Jurkat, Clone E6-1 (cell line): ENCODE measurements around the gene KCNJ18.
"Not testable (repeated sequence)": the region's sequence is repeated elsewhere in the genome, so short reads cannot be mapped to it uniquely, and the experiment has no call there.

ENCODE experiments used
- DNase-seq: peaks from one replicate; pipeline ENCODE4 v3.0.0-alpha.2; 2011; ENCODE audit warnings: low read depth, low spot score
- H3K4me3 ChIP-seq: 2 replicates; pipeline ENCODE4 v1.5.1; 2011; ENCODE audit warnings: mild to moderate bottlenecking, low read length, control low read depth, moderate library complexity

KCNJ18 gene

DNA sequence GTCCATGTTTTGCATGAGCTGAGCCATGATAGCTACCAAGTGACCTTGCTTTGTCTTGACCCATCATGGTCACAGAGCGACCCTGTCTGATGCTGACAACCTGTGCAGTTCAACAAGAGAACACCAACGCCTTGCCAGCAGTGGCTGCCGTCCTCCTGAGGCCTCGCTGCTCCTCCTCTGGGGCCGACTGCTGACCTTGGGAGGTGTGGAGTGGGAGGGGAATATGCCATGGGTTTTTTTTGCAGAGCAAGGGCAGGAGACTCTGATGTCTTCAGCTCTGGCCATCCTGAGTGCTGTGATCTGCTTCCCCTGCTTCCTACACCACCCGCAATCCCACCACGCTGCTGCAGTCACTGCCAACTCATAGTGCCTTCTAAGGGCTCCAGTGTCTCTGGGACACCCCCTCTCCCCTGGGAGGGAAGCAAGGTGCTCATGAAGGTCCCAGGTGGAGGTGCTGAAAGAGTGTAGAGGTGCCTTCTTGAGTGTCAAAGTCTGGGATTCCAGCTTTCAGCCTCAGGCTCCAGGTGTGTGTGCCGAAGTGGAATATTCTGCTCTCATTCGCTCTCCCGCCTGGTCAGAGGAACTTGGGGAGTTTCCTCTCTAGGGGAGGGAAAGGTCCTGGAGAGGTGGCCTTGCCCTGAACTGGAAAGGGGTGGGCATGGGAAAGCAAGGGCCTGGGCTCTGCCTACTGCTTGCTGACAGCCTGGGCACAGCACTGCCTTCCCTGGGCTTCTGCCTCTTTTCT lies 22.5 kb upstream of the KCNJ18 start:
- DNase-seq, H3K4me3 ChIP-seq: not testable (repeated sequence)

DNA sequence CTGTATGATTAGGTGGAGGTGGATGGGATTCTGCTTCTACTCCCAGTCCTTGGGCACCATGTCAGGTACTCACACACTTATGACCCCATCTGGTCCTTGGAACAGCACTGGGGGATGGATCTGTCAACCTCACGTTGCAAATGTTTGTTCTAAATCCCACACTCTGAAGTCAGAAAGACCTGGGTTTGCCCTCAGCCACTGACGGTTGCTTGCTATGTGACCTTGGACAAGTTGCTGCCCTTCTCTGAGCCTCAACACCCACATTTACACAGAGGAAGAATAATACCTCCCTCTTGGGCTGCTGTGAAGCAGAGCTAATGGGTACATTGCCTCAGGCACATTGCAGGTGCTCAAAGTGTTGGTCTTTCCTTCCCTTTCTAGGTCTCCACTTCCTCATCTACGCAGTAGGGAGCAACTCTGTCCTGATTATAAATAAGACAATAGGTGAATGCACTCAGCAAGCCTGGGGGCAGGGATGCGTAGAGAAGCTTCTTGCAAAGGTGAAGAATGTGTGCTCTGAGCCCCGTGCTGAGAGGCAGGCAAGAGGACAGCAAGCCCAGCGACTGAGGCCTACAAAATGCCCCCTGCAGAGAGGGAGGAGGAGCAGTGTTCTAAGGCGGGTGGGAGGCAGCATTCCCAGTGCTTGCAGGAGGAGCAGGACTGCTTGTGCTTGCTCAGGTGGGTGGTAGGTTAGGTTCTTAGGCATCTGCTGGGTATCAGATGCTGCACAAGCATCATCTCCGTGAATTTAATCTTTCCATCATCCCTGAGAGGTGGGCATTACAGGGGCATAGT lies 21.8 kb upstream of the KCNJ18 start:
- not testable (repeated sequence) for H3K4me3 ChIP-seq, DNase-seq

DNA sequence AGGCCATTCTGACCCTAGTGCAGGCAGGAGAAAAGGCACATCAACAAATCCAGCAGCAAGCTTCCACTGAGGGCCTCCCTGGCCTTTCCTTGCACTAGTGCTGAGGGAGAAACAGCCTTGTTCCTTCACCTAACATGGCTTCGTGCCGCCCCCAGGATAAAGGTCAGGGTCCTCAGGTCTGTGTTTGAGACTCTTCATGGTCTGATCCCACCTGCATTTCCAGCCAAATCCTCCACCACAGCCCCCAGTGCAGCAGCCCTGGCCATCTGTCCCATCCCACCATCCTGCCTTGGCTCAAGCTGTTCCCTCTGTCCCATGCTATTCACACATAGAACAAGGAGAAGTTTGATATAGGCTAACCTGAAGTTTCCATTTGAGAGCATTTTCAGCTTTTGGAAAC lies 20.9 kb upstream of the KCNJ18 start:
- H3K4me3 ChIP-seq, DNase-seq: not testable (repeated sequence)

DNA sequence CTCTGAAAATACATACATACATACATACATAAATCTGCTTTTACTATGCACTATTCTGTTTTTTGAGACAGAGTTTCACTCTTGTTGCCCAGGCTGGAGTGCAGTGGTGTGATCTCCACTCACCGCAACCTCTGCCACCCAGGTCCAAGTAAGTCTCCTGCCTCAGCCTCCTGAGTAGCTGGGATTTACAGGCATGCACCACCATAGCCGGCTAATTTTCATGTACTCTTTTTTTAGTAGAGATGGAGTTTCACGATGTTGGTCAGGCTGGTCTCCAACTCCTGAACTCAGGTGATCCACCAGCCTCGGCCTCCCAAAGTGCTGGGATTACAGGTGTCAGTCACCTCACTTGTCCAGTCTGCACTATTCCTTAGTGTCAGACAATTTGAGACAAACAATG lies 20.5 kb upstream of the KCNJ18 start:
- DNase-seq, H3K4me3 ChIP-seq: not testable (repeated sequence)

DNA sequence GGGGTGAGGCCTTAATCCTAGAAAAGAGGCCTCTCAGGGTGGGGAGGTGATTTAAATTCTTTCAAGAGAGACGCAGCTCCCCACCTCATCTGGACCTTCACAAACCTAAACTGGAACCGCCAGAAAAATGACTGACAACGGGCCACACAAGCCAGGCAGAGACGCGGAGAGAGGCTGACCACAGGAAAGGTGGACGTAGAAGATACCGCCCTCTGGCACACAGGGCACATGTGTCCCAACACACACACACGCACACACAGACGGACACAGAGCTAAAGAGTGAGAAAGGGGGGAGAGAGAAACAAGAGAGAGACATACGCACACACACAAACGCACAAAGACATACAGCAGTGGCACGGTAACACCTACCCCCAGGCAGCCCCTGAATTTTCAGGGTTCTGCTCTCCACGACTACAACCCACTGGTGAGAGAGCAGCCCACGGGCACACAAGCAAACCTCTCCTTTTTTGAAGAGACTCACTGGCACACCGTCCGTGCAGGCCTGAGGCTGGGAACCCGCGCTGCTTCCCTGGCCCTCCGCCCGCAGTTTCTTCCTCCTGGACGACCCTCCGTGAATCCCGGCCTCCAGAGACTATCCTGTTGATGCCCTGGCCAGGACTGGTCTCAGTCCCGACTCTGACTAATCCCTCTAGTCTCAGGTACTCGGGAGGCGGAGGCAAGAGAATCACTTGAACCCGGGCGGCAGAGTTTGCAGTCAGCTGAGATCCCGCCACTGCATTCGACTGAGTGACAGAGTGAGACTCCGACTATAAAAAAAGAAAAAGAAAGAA lies 18.7 kb upstream of the KCNJ18 start:
- not testable (repeated sequence) for H3K4me3 ChIP-seq, DNase-seq

DNA sequence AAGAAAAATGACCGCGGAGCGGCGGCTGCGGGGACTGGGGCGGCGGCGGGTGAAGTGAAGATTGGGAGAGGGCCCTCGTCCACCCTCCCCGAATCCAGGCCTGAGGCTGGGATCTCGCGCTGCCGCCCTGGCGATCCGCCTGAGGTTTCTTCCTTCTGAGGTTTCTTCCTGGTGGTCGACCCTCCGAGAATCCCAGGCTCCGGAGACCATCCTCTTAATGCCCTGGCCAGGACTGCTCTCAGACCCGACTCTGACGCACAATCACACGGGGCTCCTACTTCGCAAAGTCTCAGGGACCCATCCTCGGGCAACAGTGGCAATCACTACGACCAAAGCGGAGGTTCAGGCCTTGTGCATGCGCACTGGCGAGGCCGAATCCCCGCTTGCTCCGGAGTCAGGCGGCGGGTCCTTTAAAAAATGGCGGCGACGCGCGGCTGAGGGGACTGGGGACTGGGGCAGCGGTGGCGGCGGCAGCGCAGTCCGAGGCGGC lies 18.0 kb upstream of the KCNJ18 start:
- DNase-seq = no peak
- H3K4me3 ChIP-seq = no peak overlapping the region

DNA sequence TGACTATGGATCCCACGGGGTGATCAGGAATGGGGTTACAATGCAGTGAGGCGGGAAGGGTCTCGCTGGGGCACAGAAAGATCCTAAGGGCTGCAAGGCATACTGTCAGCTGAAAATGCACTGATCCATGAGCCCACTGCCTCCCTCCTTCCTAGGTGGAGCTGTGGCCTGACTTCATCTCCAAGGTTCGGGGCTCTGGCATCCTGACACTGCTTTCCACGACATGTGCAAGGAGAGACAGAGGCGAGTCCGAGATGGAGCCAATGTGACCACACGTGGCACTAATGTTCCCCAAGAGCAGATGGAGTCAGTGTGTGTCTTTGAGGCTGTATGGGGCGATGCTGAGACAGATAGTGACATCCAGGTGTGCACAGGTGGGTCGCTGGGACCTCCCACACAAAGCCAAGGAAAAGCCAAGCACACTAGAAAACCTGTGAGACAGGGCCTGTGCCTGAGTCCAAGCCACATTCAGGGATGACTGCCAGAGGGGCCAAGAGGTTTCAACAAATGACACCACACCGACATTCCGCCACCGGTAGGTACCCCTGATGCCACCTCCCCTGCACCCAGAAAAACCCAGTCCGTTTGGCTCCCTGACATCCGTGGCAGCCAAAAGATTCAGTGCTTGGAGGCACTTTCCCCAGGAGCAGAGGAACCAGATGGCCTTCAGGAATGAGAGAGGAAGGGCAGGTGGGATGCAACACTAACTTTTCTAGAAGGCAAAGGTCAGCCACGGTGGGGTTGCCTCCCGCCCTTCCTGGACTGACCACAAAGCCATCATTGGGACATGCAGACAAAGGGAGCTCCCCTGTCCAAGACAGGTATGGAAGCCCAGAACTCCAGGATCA lies 17.2 kb upstream of the KCNJ18 start:
- H3K4me3 ChIP-seq, DNase-seq: not testable (repeated sequence)

DNA sequence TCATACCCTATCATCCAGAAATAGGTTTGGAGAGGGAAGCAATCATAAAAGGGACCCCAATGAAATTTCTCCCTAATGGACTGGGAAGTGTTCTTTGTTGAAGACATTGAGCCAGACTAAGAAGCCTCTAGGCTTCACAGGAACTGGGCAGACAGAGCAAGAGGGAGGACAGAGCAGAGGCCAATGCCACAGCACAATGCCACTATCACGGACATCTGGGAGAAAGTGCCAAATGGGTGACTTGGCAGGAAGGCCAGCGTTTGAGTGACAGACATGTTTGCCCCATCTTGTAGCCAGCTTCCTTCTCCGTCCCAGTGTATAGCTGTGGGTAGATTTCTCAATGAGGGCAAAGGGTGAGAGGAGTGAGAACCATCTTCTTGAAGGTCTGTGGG lies 16.6 kb upstream of the KCNJ18 start:
- not testable (repeated sequence) for H3K4me3 ChIP-seq, DNase-seq

DNA sequence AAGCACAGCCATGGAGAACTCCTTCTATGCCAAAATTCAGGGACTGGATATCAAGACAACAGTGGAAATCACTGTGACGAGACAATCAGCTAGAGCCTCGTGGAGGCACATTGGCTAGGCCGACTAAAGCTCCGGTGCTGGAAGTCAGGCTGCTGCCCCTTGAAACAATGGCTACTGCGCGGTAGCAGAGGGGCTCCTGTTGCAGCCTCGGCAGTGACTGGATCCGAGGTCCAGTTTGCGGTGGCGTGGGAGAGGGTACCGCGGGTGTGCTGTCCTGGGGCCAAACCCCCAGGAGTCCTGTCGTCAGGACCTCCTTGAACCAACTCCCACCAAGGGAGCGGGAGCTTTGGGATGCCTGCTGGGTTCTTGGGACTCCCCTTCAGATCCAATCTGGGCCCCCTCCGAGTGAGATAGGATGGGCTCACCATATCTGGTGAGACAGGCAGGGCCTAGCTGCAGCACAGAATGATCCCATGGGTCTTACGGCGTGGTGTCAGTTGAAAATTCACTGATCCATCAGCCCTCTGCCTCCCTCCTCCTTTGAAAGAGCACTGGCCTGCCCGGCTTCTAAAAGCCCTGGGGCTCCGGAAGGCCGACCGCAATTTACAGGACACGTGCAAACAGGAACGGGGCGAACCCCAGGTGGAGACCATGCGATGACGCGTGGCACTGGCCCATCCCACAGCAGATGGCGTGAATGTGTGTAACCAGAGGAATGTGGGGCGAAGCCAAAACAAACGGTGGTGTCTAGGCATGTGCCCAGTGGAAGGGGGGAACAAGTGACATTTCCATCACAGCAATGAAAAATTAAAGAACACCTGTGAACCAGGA lies 15.8 kb upstream of the KCNJ18 start:
- DNase-seq = no peak
- H3K4me3 ChIP-seq = no peak overlapping the region

DNA sequence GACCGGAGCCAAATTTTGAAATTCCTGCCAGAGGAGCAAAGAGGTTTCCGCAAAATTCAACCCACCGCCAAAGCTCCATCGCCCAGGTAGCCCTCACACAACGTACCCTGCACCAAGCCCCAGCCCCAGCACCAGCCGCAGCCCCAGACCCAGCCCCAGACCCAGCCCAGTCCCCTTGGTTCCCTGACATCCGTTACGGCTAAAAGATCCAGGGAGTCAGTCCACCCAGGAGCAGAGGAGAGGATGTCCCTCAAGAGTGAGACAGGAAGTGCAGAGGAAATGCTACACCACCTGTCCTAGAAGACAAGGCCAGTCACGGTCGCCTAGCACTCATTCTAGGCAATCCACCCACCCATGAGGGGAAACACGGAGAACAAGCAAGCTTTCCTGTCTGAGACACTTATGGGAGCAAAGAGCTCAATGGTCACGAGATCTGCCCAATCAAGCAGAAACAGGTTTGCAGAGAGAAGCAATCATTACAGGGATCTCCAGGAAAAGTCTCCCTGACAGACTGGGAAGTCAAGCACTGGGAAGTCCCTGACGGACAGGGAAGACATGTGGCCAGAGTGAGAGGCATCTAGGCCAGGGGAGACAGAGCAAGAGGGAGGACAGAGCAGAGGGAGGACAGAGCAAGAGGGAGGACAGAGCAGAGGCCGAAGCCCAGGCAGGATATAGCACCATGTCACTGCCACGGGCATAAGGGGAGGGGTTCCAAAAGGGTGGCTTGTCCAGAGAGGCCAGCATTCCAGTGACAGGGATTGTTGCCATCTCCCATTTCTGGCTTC lies 15.0 kb upstream of the KCNJ18 start:
- DNase-seq = no peak
- H3K4me3 ChIP-seq = no peak overlapping the region

DNA sequence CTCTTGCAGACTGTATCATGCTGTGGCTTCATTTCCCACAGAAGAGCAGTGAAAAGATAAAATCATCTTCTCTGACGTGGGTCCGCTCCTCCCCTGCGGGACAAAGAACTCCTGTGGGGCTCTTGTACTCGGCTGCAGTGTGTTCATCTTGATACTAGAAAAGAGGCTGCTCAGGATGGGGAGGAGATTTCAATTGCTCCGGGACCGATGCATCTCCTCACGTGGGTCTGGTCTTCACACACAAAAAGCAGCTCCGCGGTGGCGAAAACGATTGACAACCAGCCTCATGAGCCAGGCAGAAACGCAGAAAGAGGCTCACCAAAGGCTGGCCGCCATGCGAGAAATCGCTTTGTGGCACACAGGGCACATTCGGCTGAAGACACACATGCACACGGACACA lies 14.4 kb upstream of the KCNJ18 start:
- no peak overlapping the region for H3K4me3 ChIP-seq
- DNase-seq = no peak

DNA sequence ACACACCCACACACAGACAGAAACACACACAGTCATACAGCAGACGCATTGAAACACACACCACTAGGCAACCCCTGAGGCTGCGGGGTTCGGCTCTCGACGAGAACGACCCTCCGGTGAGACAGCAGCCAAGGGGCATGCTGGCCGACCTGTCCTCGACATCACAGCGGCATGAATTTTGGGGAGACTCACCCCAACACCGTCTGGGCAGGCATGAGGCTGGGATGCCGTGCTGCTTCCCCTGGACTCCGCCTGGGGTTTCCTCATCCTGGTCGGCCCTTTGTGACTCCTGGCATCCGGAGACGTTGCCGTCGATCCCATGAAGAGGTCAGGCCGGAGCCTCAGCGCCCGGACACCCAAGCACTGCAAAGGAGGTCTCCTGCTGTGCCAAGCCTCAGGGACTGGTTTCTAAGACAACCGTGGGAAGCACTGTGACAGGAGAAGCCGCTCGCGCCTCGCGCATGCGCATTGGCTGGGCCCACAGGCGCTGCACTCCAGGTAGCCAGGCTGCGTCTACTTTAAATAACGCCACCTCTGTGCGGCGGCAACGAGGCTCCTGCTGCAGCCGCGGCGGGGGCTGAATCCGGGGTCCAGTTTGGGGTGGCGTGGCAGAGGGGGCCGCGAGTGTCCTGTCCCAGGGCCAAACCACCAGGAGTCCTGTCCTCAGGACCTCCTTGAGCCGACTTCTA lies 13.8 kb upstream of the KCNJ18 start:
- H3K4me3 ChIP-seq = peak overlapping the region; percentile 33
- DNase-seq = peak; percentile 44

DNA sequence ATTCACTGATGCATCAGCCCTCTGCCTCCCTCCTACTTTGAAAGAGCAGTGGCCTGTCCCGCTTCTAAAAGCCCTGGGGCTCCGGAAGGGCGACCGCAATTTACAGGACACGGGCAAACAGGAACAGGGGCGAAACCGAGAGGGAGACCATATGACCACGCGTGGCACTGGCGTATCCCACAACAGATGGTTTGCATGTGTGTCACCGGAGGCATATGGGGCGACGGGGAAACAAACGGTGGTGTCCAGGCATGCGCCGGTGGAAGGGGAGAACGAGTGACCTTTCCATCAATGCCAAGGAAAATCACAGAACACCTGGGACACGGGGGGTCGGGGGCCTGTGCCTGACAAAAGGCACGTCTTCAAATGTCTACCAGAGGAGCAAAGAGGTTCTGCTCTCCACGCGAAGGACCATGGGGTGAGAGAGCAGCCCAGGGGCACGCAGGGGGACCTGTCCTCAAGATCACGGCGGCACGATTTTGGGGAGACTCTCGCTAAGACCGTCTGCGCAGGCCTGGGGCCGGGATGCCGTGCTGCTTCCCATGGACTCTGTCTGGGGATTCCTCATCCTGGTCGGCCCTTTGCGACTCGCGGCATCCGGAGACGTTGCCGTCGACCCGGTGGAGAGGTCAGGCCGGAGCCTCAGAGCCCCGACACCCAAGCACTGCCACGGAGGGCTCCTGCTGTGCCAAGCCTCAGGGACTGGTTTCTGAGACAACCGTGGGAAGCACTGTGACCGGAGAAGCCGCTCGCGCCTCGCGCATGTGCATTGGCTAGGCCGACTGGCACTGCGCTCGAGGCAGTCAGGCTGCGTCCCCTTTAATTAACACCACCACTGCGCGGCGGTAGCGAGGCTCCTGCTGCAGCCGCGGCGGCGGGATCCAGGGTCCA lies 12.8 kb upstream of the KCNJ18 start:
- DNase-seq = no peak
- H3K4me3 ChIP-seq = peak overlapping the region; percentile 33; the same call in 1 of the 2 replicates

DNA sequence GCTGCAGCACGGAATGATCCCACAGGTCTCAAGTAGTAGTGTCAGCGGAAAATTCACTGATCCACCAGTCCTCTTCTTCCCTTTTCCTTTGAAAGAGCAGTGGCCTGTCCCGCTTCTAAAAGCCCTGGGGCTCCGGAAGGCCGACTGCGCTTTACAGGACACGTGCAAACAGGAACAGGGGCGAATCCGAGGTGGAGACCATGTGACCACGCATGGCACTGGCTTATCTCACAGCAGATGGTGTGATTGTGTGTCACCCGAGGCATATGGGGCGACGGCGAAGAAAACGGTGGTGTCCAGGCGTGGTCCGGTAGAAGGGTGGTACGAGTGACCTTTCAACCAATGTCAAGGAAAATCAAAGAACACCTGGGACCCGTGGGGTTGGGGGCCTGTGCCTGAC lies 12.0 kb upstream of the KCNJ18 start:
- no peak overlapping the region for H3K4me3 ChIP-seq
- no peak for DNase-seq

DNA sequence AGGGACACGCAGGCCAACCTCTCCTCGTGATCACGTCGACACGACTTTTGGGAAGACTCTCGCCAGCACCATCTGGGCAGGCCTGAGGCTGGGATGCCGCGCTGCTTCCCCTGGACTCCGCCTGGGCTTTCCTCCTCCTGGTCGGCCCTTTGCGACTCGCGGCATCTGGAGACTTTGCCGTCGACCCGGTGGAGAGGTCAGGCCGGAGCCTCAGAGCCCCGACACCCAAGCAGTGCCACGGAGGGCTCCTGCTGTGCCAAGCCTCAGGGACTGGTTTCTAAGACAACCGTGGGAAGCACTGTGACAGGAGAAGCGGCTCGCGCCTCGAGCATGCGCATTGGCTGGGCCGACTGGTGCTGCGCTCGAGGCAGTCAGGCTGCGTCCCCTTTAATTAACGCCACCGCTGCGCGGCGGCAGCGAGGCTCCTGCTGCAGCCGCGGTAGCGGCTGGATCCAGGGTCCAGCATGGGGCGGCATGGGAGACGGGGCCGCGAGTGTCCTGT lies 11.4 kb upstream of the KCNJ18 start:
- not testable (repeated sequence) for H3K4me3 ChIP-seq, DNase-seq

DNA sequence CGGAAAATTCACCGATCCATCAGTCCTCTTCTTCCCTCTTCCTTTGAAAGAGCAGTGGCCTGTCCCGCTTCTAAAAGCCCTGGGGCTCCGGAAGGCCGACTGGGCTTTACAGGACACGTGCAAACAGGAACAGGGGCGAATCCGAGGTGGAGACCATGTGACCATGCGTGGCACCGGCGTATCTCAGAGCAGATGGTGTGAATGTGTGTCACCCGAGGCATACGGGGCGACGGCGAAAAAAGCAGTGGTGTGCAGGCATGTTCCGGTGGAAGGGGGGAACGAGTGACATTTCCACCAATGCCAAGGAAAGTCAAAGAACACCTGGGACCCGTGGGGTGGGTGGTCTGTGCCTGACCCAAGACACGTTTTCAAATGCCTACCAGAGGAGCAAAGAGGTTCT lies 10.7 kb upstream of the KCNJ18 start:
- not testable (repeated sequence) for H3K4me3 ChIP-seq

More for the DNA sequence above, 10.7 kb upstream of the KCNJ18 start:
- DNase-seq = not testable (repeated sequence)
